ENCODE measurements around the gene USP17L30. TPM values are rescaled to one million over a fixed set of nuclear protein-coding genes. Genes with fewer than 3 reads are reported as not detected.
"Not testable (repeated sequence)": the region's sequence is repeated elsewhere in the genome, so short reads cannot be mapped to it uniquely, and the experiment has no call there.

USP17L30 gene
- polyA plus RNA-seq (2014; cell fraction: cytosol; rRNA removed): not detected in 2 replicates
- polyA plus RNA-seq (2014; cell fraction: nucleus; rRNA removed): not detected in 2 replicates

- DNase-seq (ENCODE audit: low spot score): not testable (repeated sequence)
These were observed at the start of gene USP17L30 for GRCh38 chr4:9362829-9363228. USP17L30 (plus strand) TSS chr4:9363129; CDS start chr4:9363129, 0 bp downstream.

GRCh38 chr4:9324191-9324590 is 38.7 kb upstream of the USP17L30 start:
- not testable (repeated sequence) for DNase-seq (ENCODE audit: low spot score)

- DNase-seq (ENCODE audit: low spot score): not testable (repeated sequence)
These were observed 38.1 kb upstream of the USP17L30 start, which contains the start of gene USP17L24 for GRCh38 chr4:9324865-9325264. USP17L24 (plus strand) TSS chr4:9325165; CDS start chr4:9325165, 0 bp downstream.

- DNase-seq (ENCODE audit: low spot score): not testable (repeated sequence)
These were observed 33.3 kb upstream of the USP17L30 start, which contains the start of gene USP17L25 for GRCh38 chr4:9329611-9330010. USP17L25 (plus strand) TSS chr4:9329911; CDS start chr4:9329911, 0 bp downstream.

GRCh38 chr4:9334358-9334757 is 28.6 kb upstream of the USP17L30 start, which contains the start of gene USP17L26:
USP17L26 (plus strand) TSS chr4:9334658; CDS start chr4:9334658, 0 bp downstream.
- not testable (repeated sequence) for DNase-seq (ENCODE audit: low spot score)

- not testable (repeated sequence) for DNase-seq (ENCODE audit: low spot score)
These were observed 23.8 kb upstream of the USP17L30 start, which contains the start of gene USP17L5 for GRCh38 chr4:9339103-9339502. USP17L5 (plus strand) TSS chr4:9339403; CDS start chr4:9339403, 0 bp downstream.

GRCh38 chr4:9343848-9344247 is 19.1 kb upstream of the USP17L30 start, which contains the start of gene USP17L27:
USP17L27 (plus strand) TSS chr4:9344148; CDS start chr4:9344148, 0 bp downstream.
- not testable (repeated sequence) for DNase-seq (ENCODE audit: low spot score)

- DNase-seq (ENCODE audit: low spot score): not testable (repeated sequence)
These were observed 14.3 kb upstream of the USP17L30 start, which contains the start of gene USP17L28 for GRCh38 chr4:9348593-9348992. USP17L28 (plus strand) TSS chr4:9348893; CDS start chr4:9348893, 0 bp downstream.

- not testable (repeated sequence) for DNase-seq (ENCODE audit: low spot score)
These were observed 12.1 kb upstream of the USP17L30 start for GRCh38 chr4:9350866-9351265.

GRCh38 chr4:9353338-9353737 is 9.6 kb upstream of the USP17L30 start, which contains the start of gene USP17L29:
USP17L29 (plus strand) TSS chr4:9353638; CDS start chr4:9353638, 0 bp downstream.
- not testable (repeated sequence) for DNase-seq (ENCODE audit: low spot score)

- not testable (repeated sequence) for DNase-seq (ENCODE audit: low spot score)
These were observed 17.0 kb downstream of the USP17L30 start for GRCh38 chr4:9379881-9380280.

GRCh38 chr4:9381012-9381534 is 18.1 kb downstream of the USP17L30 start:
- peak; percentile 13 for DNase-seq (ENCODE audit: low spot score)

- no peak for DNase-seq (ENCODE audit: low spot score)
These were observed 21.2 kb downstream of the USP17L30 start for GRCh38 chr4:9384126-9384525.

- not testable (repeated sequence) for DNase-seq (ENCODE audit: low spot score)
These were observed 26.1 kb downstream of the USP17L30 start for GRCh38 chr4:9389001-9389400.

GRCh38 chr4:9405774-9406173 is 42.8 kb downstream of the USP17L30 start:
- not testable (repeated sequence) for DNase-seq (ENCODE audit: low spot score)

- DNase-seq (ENCODE audit: low spot score): not testable (repeated sequence)
These were observed 43.6 kb downstream of the USP17L30 start for GRCh38 chr4:9406491-9406890.

- no peak for DNase-seq (ENCODE audit: low spot score)
These were observed 46.9 kb downstream of the USP17L30 start for GRCh38 chr4:9409793-9410192.

Small RNA genes within 50 kb of the gene (small RNA-seq; reads per million reads assigned to genes)
- 0 reads per million in 2 experiments for gene RNA5SP153

All from SK-N-DZ (cell line).